ENCODE results near the gene OR2J1. TPM values are rescaled to one million over a fixed set of nuclear protein-coding genes. Genes with fewer than 3 reads are reported as not detected.

OR2J1 gene
- total RNA-seq, 3 donors from 2014 or later, result not detected

DNA sequence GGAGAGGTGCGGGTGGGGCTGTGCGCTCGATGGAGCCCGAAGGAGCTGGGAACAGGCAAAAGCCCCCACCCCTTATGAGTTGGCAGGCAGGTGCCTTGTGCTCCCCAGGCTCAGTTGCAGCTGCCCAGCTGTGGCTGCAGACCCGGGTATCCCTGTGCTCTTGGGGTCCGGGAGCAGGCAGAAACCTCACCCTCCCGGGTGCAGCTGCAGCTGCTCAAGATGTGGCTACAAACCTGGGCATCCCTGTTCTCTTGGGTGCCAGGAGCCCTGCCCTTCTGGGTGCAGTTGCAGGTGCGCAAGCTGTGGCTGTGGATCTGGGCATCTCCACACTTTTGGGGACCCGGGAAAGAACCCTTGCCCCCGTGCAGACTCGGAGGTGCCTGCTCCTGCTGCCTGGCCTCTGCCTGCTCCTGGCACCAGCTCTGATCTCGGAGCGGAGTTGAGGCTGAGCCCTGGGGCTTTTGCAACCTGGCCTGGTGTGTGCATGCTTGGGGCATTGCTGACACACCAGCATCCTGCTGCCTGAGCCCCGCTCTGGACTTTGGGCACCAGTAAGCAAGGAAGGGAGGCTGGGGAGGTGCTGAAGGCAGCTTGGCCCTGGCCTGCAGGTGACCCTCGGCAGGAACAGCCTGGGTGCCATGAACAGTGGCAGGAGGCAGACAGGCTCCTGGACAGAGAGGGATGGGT, 30.2 kb downstream of the OR2J1 start:
- DNase-seq (no peak), ATAC-seq (no peak)
- Histone ChIP-seq H3K36me3 (ENCODE audit: low read depth) (no peaks in the 10 kb centered on the region), H3K4me3 (no peak overlapping the region), H3K4me1 (ENCODE audit: low read depth) (no peaks in the 10 kb centered on the region), H3K9me3 (no peaks in the 10 kb centered on the region)
- TF ChIP-seq, protein P1, sequence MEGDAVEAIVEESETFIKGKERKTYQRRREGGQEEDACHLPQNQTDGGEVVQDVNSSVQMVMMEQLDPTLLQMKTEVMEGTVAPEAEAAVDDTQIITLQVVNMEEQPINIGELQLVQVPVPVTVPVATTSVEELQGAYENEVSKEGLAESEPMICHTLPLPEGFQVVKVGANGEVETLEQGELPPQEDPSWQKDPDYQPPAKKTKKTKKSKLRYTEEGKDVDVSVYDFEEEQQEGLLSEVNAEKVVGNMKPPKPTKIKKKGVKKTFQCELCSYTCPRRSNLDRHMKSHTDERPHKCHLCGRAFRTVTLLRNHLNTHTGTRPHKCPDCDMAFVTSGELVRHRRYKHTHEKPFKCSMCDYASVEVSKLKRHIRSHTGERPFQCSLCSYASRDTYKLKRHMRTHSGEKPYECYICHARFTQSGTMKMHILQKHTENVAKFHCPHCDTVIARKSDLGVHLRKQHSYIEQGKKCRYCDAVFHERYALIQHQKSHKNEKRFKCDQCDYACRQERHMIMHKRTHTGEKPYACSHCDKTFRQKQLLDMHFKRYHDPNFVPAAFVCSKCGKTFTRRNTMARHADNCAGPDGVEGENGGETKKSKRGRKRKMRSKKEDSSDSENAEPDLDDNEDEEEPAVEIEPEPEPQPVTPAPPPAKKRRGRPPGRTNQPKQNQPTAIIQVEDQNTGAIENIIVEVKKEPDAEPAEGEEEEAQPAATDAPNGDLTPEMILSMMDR (IDR thresholded peaks at IDR 0.05), result no peak
- intact Hi-C loops (cut with DNase I, micrococcal nuclease), result no loop called here

DNA sequence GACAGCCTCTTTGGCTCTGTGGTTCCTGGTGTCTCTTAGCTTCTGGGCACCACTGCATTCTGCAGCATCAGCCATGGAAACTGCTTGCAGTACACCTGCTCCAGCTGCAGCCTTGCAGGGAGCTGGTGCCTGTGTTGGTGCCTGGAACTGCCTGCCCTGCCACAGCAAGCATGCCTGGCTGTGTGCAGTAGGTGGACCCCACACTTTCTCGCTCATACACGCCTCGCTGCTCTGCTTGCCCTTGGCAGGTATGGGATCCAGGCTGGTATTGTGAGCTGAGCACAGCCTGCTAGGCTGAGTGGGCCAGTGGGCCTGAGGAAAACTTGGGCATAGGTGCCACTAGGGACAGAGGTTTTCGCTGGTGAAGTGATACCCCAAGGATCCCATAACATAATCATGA, 31.4 kb downstream of the OR2J1 start:
- no peaks in the 10 kb centered on the region for H3K9me3 ChIP-seq
- intact Hi-C loops (cut with DNase I, micrococcal nuclease), result no loop called here
- H3K4me3 ChIP-seq, result no peak overlapping the region
- H3K36me3 ChIP-seq (ENCODE audit: low read depth), result no peaks in the 10 kb centered on the region
- DNase-seq, result no peak
- no peak for ATAC-seq
- no peaks in the 10 kb centered on the region for H3K4me1 ChIP-seq (ENCODE audit: low read depth)
- TF ChIP-seq, protein P1 (IDR thresholded peaks at IDR 0.05), result no peak

DNA sequence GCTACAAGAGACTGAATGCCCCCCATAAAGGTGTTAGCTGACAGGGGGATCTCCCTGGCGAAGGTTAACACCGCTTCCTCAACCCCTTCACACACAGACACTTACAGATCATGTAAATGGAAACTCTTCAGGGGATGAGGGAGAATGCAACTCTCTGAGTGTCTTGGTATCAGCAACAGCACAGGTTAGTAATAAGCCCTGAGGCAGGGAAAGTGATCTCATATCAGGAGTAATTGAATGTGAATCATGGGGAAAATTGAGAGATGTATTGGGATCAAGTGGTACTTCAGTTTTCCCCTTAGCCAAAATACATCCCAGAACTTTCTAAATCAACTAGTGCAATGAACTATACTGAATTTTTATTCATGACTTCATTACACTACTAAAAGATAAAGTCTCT, 32.4 kb downstream of the OR2J1 start:
- TF ChIP-seq, protein P1 (IDR thresholded peaks at IDR 0.05), result no peak
- intact Hi-C loops (cut with DNase I, micrococcal nuclease), result no loop called here
- DNase-seq, result no peak
- no peak overlapping the region for H3K4me3 ChIP-seq
- H3K4me1 ChIP-seq (ENCODE audit: low read depth), result no peaks in the 10 kb centered on the region
- no peaks in the 10 kb centered on the region for H3K9me3 ChIP-seq
- H3K36me3 ChIP-seq (ENCODE audit: low read depth), result no peaks in the 10 kb centered on the region
- no peak for ATAC-seq

DNA sequence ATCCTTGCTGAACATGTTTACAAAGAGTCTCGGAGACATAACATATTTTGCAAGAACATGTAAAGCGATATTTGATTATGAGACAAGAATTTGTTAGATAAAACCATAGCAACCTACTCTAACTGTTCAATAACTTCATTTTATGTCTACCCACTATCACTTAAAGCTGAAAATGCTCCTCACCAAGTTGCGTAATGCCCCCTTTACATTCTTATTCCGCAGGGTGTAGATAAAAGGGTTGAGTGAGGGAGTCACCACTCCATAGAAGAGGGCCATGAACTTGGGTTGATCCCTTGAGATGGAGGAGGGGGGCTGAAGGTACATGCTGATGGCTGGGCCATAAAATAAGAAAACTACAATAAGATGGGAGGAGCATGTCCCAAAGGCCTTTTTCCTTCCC, 38.4 kb downstream of the OR2J1 start:
- intact Hi-C loops (cut with DNase I, micrococcal nuclease), result no loop called here
- ATAC-seq, result no peak
- TF ChIP-seq, protein P1 (IDR thresholded peaks at IDR 0.05), result no peak
- DNase-seq, result no peak
- H3K36me3 ChIP-seq (ENCODE audit: low read depth), result no peaks in the 10 kb centered on the region
- H3K4me1 ChIP-seq (ENCODE audit: low read depth), result no peaks in the 10 kb centered on the region
- H3K9me3 ChIP-seq, result no peaks in the 10 kb centered on the region
- H3K4me3 ChIP-seq, result no peak overlapping the region

DNA sequence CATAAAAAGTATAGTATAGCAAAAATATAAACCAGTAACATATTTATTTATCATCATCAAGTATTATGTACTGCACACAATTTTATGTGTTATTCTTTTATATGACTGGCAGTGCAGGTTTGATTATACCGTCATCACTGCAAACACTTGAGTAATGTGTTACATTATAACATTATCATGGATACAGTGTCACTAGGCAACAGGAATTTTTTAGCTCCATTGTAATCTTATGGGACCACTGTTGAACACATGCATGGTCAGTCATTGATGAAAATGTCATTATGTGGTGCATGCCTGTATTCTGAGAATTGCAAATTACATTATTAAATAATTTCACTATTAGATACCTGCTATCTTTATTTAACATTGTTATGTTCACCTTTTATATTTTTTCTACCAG, 42.3 kb downstream of the OR2J1 start:
- TF ChIP-seq, protein P1 (IDR thresholded peaks at IDR 0.05), result no peak
- Histone ChIP-seq H3K36me3 (ENCODE audit: low read depth) (no peaks in the 10 kb centered on the region), H3K9me3 (no peaks in the 10 kb centered on the region), H3K4me3 (no peak overlapping the region), H3K4me1 (ENCODE audit: low read depth) (no peaks in the 10 kb centered on the region)
- ATAC-seq, result no peak
- DNase-seq, result no peak
- intact Hi-C loops (cut with DNase I, micrococcal nuclease), result no loop called here

DNA sequence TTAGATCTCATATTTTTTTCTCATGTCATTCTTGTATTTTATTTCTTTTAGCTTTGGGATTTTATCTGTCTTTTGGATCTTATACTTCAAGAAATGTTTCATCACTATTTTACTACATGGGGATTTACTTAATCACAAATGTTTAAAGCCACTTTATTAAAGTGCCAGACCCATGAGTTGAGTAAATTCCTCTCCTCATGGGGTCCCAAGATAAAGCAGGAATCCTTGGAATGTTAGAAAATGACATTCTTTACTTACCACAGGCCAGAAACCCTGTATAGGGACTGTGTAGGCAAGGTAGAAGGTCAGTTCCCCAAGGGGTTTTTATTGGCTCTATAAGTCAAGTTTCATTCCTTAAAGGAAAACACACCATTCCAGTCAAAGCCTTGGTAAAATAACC, 43.0 kb downstream of the OR2J1 start:
- ATAC-seq, result no peak

More for the DNA sequence above, 43.0 kb downstream of the OR2J1 start:
- H3K9me3 ChIP-seq, result no peaks in the 10 kb centered on the region
- no peaks in the 10 kb centered on the region for H3K36me3 ChIP-seq (ENCODE audit: low read depth)
- DNase-seq, result no peak
- H3K4me1 ChIP-seq (ENCODE audit: low read depth), result no peaks in the 10 kb centered on the region
- intact Hi-C loops (cut with DNase I, micrococcal nuclease), result no loop called here
- TF ChIP-seq, protein P1 (IDR thresholded peaks at IDR 0.05), result no peak
- no peak overlapping the region for H3K4me3 ChIP-seq

Measured in mucosa of descending colon (tissue), 3 donors.